ENCODE data around the gene MEA1. TPM values are rescaled to one million over a fixed set of nuclear protein-coding genes. Genes with fewer than 3 reads are reported as not detected.

MEA1 gene
- total and polyA plus RNA-seq, 2 of the 4 experiments (the other 2 are of a cell fraction), result 116 to 126 TPM

DNA sequence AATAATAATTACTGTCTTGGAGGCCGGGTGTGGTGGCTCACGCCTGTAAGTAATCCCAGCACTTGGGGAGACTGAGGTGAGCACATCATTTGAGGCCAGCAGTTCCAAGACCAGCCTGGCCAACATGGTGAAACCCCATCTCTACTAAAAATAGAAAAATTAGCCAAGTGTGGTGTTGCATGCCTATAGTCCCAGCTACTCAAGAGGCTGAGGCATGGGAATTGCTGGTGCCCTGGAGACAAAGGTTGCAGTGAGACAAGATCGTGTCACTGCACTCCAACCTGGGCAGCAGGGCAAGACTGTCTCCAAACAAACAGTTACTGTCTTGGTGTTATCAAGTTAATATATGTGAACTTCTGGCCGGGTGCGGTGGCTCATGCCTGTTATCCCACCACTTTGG lies 12.6 kb upstream of the MEA1 start:
- H4K20me1 ChIP-seq (ENCODE audit: insufficient read depth, low read length), result peaks cover 17% of the 10 kb centered on the region
- intact Hi-C loops (cut with micrococcal nuclease) (no loop called here), in situ Hi-C loops (cut with MboI; ENCODE audit: low sequenced_read_pairs) (no loop called here), dilution Hi-C loops (cut with HindIII; ENCODE audit: low sequenced_read_pairs, unreplicated experiment) (no loop called here)
- no peak overlapping the region for H3K56ac ChIP-seq (ENCODE audit: extremely low read depth, insufficient read depth, low read length)
- H2AK9ac ChIP-seq (replicated peaks; ENCODE audit: low read depth, low read length, poor library complexity), result no peak overlapping the region
- H3K27me3 ChIP-seq (ENCODE audit: control insufficient read depth, insufficient read depth, low read length), result no peaks in the 10 kb centered on the region
- H3K9ac ChIP-seq (ENCODE audit: low read depth, low read length), result no peak overlapping the region
- 0 out of 2 replicates have a peak, but pooled peaks cover 4% of the 10 kb centered on the region for H3K9me1 ChIP-seq (ENCODE audit: insufficient read depth, low read length)
- H2BK15ac ChIP-seq (ENCODE audit: low read depth, low read length), result no peak overlapping the region
- H3K4me2 ChIP-seq (ENCODE audit: low read depth, low read length), result no peak overlapping the region
- H3K4me1 ChIP-seq (ENCODE audit: control insufficient read depth, insufficient read depth, low read length), result peaks cover 2% of the 10 kb centered on the region; the same call in 1 of the 2 replicates
- H3K36me3 ChIP-seq (ENCODE audit: control insufficient read depth, insufficient read depth, low read length), result peaks cover 53% of the 10 kb centered on the region
- H3K14ac ChIP-seq (replicated peaks; ENCODE audit: low read depth, low read length), result no peak overlapping the region
- H2BK5ac ChIP-seq (ENCODE audit: low read depth, low read length, poor library complexity, severe bottlenecking), result no peak overlapping the region
- ATAC-seq (ENCODE audit: low read depth), result no peak
- H2AFZ ChIP-seq (replicated peaks; ENCODE audit: low read length, poor library complexity), result no peak overlapping the region
- no peak overlapping the region for H3K4me3 ChIP-seq (ENCODE audit: insufficient read depth, low read depth, low read length)
- H2AK5ac ChIP-seq (ENCODE audit: low read depth, low read length), result no peak overlapping the region
- H3K23ac ChIP-seq (ENCODE audit: low read depth, low read length), result no peak overlapping the region
- H3K4ac ChIP-seq (ENCODE audit: low read depth, low read length), result no peak overlapping the region
- H4K91ac ChIP-seq (ENCODE audit: insufficient read depth, low read depth, low read length), result no peak overlapping the region
- no peak overlapping the region for H2BK120ac ChIP-seq (ENCODE audit: low read depth, low read length)
- no peak for TF ChIP-seq MAFK (IDR thresholded peaks at IDR 0.05; ENCODE audit: low read depth, low read length)
- TF ChIP-seq MAZ (IDR thresholded peaks at IDR 0.05; ENCODE audit: borderline replicate concordance, low read depth, low read length), result no peak
- TF ChIP-seq, protein P1, sequence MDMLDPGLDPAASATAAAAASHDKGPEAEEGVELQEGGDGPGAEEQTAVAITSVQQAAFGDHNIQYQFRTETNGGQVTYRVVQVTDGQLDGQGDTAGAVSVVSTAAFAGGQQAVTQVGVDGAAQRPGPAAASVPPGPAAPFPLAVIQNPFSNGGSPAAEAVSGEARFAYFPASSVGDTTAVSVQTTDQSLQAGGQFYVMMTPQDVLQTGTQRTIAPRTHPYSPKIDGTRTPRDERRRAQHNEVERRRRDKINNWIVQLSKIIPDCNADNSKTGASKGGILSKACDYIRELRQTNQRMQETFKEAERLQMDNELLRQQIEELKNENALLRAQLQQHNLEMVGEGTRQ (IDR thresholded peaks at IDR 0.05; ENCODE audit: low read depth, low read length), result no peak
- no peak for TF ChIP-seq FOS (IDR thresholded peaks at IDR 0.05; ENCODE audit: low read depth, low read length)
- TF ChIP-seq CHD1 (IDR thresholded peaks at IDR 0.05; ENCODE audit: low read depth, low read length), result no peak
- no peak for TF ChIP-seq SMC3 (IDR thresholded peaks at IDR 0.05; ENCODE audit: low read depth, low read length)
- no peak for TF ChIP-seq RAD21 (IDR thresholded peaks at IDR 0.05; ENCODE audit: low read length)
- TF ChIP-seq MXI1 (IDR thresholded peaks at IDR 0.05; ENCODE audit: borderline replicate concordance, low read depth, low read length), result no peak
- no TSS peak for BruUV-seq (replicated peaks)
- H4K8ac ChIP-seq (ENCODE audit: low read depth in 2 of 2, low read length in 2 of 2), result no peak overlapping the region
- H3K18ac ChIP-seq (ENCODE audit: low read depth, low read length), result no peak overlapping the region
- H4K5ac ChIP-seq (ENCODE audit: low read depth, low read length), result no peak overlapping the region
- no peaks in the 10 kb centered on the region for H3K9me3 ChIP-seq (ENCODE audit: control insufficient read depth, insufficient read depth, low read length)
- CTCF ChIA-PET, result no interaction called here
- peaks cover 29 to 45% of the 10 kb centered on the region in 2 experiments for H3K79me1 ChIP-seq (ENCODE audit: low read depth in 1 of 2, low read length in 2 of 2)
- POLR2A ChIA-PET (ENCODE audit: unreplicated experiment), result no interaction called here
- WGBS, 2 experiments (ENCODE audit: extremely low coverage in 2 of 2, insufficient read length in 1 of 2), result no CpG with 5 or more reads among the region's 5 CpGs
- no peak for DNase-seq
- H3K27ac ChIP-seq (ENCODE audit: insufficient read depth, low read length), result no peak overlapping the region
- H2BK20ac ChIP-seq (ENCODE audit: low read depth, low read length), result no peak overlapping the region

All from IMR-90 (cell line).